Endothelial cell of umbilical vein (primary cell): ENCODE data around the gene EPHA4. TPM values are rescaled to one million over a fixed set of nuclear protein-coding genes. Genes with fewer than 3 reads are reported as not detected.

ENCODE experiments used
- BruUV-seq: library from RNA; stranded (reverse); fragments of 400-500 nt; replicated peaks from 2 replicates; lab custom pipeline; 2021; lab: Mats Ljungman, UMichigan
- CTCF ChIA-PET: fragments of 300-600, 350-600 bp; sonication (Branson Sonifier 250); formaldehyde crosslinking; loops from one replicate; lab custom pipeline; 2021; ENCODE audit warnings: antibody characterized with exemption, inconsistent platforms; lab: Charles Lee
- POLR2A ChIA-PET: fragments of 300-600, 350-600 bp; sonication (Branson Sonifier 250); formaldehyde crosslinking; loops from one replicate; lab custom pipeline; 2021; ENCODE audit warnings: antibody characterized with exemption, inconsistent platforms; lab: Charles Lee
- DNase-seq: peaks from one replicate; pipeline ENCODE4 v3.0.0-alpha.2; 2011; ENCODE audit warnings: low read depth, low spot score
- FAIRE-seq: peaks from 2 replicates; lab custom pipeline; 2011; peaks lifted over from hg19 to GRCh38; lab: Jason Lieb, UNC
- H2AFZ ChIP-seq: 2 replicates; pipeline ENCODE4 v1.6.0; 2012; ENCODE audit warnings: low read depth, low read length, control low read depth, inconsistent platforms
- H3K27ac ChIP-seq: 2 replicates; pipeline ENCODE4 v1.5.1; 2011; ENCODE audit warnings: low read depth, mild to moderate bottlenecking, control low read depth, low read length, moderate library complexity; ENCODE audit not compliant: insufficient read depth
- H3K27me3 ChIP-seq, 2 experiments: 2 replicates each; pipeline versions ENCODE4 v1.6.0 to v1.6.1; 2011; ENCODE audit warnings: low read length in 2 of 2, mixed read lengths in 1 of 2; ENCODE audit not compliant: control insufficient read depth in 2 of 2, insufficient read depth in 2 of 2
- H3K36me3 ChIP-seq, 2 experiments: 2 replicates in 1 of 2; 3 replicates in 1 of 2; pipeline ENCODE4 v1.5.1; 2011; ENCODE audit warnings: low read length in 2 of 2, mild to moderate bottlenecking in 1 of 2, moderate library complexity in 1 of 2; ENCODE audit not compliant: control insufficient read depth in 2 of 2, insufficient read depth in 2 of 2; ENCODE audit errors: extremely low read depth in 1 of 2
- H3K4me1 ChIP-seq: 3 replicates; pipeline ENCODE4 v1.5.1; 2011; ENCODE audit warnings: mild to moderate bottlenecking, low read length; ENCODE audit not compliant: control insufficient read depth, insufficient read depth; ENCODE audit errors: extremely low read depth
- H3K4me2 ChIP-seq: 2 replicates; pipeline ENCODE4 v1.6.1; 2011; ENCODE audit warnings: low read length, control low read depth, mixed read lengths; ENCODE audit not compliant: insufficient read depth
- H3K4me3 ChIP-seq, 3 experiments: fragments of 200-600 bp in 1 of 3; sonication (generic), shearing (Covaris generic) in 1 of 3; replicated peaks in 1 of 3; 2 replicates each; pipeline ENCODE4 v1.5.1; 2011 to 2016; ENCODE audit warnings: control low read depth in 3 of 3, low read length in 3 of 3, mild to moderate bottlenecking in 2 of 3, inconsistent platforms in 1 of 3, low read depth in 1 of 3, moderate library complexity in 1 of 3; ENCODE audit not compliant: insufficient read depth in 1 of 3
- H3K79me2 ChIP-seq: 2 replicates; pipeline ENCODE4 v1.6.0; 2012; ENCODE audit warnings: low read length, inconsistent platforms; ENCODE audit not compliant: control insufficient read depth, insufficient read depth
- H3K9ac ChIP-seq: replicated peaks from 2 replicates; pipeline ENCODE3; 2011; ENCODE audit warnings: low read length, control low read depth; ENCODE audit not compliant: insufficient read depth; ENCODE audit errors: extremely low read depth
- H3K9me1 ChIP-seq: replicated peaks from 3 replicates; pipeline ENCODE4 v1.6.0; 2011; ENCODE audit warnings: mild to moderate bottlenecking, low read length; ENCODE audit not compliant: control insufficient read depth, insufficient read depth; ENCODE audit errors: extremely low read depth
- H3K9me3 ChIP-seq: replicated peaks from 2 replicates; pipeline ENCODE4 v1.5.1; 2012; ENCODE audit warnings: low read length, inconsistent platforms; ENCODE audit not compliant: control insufficient read depth, insufficient read depth
- H4K20me1 ChIP-seq: replicated peaks from 2 replicates; pipeline ENCODE3; 2011; ENCODE audit warnings: mild to moderate bottlenecking, low read length; ENCODE audit not compliant: control insufficient read depth, insufficient read depth; ENCODE audit errors: extremely low read depth
- CTCF ChIP-seq, 2 donors: IDR thresholded peaks; 1 replicate in 1 of 2; 2 replicates in 1 of 2; pipeline ENCODE4 v1.5.1; 2011; ENCODE audit warnings: low read length in 2 of 2, mild to moderate bottlenecking in 2 of 2, moderate library complexity in 2 of 2, control low read depth in 1 of 2, inconsistent platforms in 1 of 2, low read depth in 1 of 2; ENCODE audit not compliant: insufficient read depth in 1 of 2; ENCODE audit errors: extremely low read depth in 1 of 2
- EZH2 ChIP-seq: IDR thresholded peaks from 2 replicates; pipeline ENCODE4 v1.6.1; 2012; ENCODE audit warnings: borderline replicate concordance, low read depth, mild to moderate bottlenecking, moderate library complexity, low read length, inconsistent platforms; ENCODE audit not compliant: severe bottlenecking
- FOS ChIP-seq: IDR thresholded peaks from 2 replicates; pipeline ENCODE4 v1.6.1; 2011; ENCODE audit warnings: mild to moderate bottlenecking, low read length, moderate library complexity, borderline replicate concordance; ENCODE audit not compliant: insufficient read depth
- GATA2 ChIP-seq: IDR thresholded peaks from 2 replicates; pipeline ENCODE4 v1.7.0; 2011; ENCODE audit warnings: low read depth, mild to moderate bottlenecking, moderate library complexity, mixed read lengths, low read length; ENCODE audit not compliant: insufficient read length, insufficient read depth
- JUN ChIP-seq: IDR thresholded peaks from 2 replicates; pipeline ENCODE4 v1.6.1; 2011; ENCODE audit warnings: borderline replicate concordance, low read depth; ENCODE audit not compliant: insufficient read length, insufficient read depth
- MYC ChIP-seq: IDR thresholded peaks from one replicate; pipeline ENCODE4 v1.6.1; 2011; ENCODE audit warnings: mild to moderate bottlenecking, low read depth, low read length
- POLR2A ChIP-seq: IDR thresholded peaks from 2 replicates; pipeline ENCODE4 v1.6.1; 2012; ENCODE audit warnings: low read depth, mild to moderate bottlenecking, control low read depth, low read length
- POLR2AphosphoS5 ChIP-seq: IDR thresholded peaks from 2 replicates; pipeline ENCODE4 v1.6.1; 2012; ENCODE audit warnings: low read depth, mild to moderate bottlenecking, control low read depth, low read length, moderate library complexity; ENCODE audit not compliant: insufficient read depth
- dilution Hi-C: fragments of 300-500 bp; cut with MboI; formaldehyde crosslinking; loops from one replicate; pipeline ENCODE4 v1.15.0; 2019; ENCODE audit warnings: low sequenced_read_pairs; ENCODE audit not compliant: extremely low pct_ligation_motif_present
- intact Hi-C: fragments of 100-400 bp; cut with micrococcal nuclease; formaldehyde crosslinking; loops from one replicate; pipeline ENCODE4 v1.10.0; 2022
- polyA plus RNA-seq, 4 experiments: library from polyadenylated mRNA; depleted of rRNA in 3 of 4; stranded (reverse) in 3 of 4; unstranded in 1 of 4; fragments of >200 nt; gene quantifications; 2 replicates each; pipeline versions ENCODE4 v1.2.1 to v1.2.3, GENCODE V29; 2011 to 2012; ENCODE audit warnings: missing spikeins in 1 of 4
- total RNA-seq: library from RNA; stranded (reverse); gene quantifications from 2 replicates; pipeline ENCODE4 v1.2.3, GENCODE V29; 2021
- TF ChIP-seq, protein P1 (sequence below): IDR thresholded peaks from 2 replicates; pipeline ENCODE4 v1.6.1; 2011; ENCODE audit not compliant: insufficient read depth, insufficient read length

The EPHA4 gene
- total and polyA plus RNA-seq, 2 donors (not counting 3 experiments of a cell fraction or from before 2014, with no cell fraction given): 11.9 to 19.8 TPM

DNA sequence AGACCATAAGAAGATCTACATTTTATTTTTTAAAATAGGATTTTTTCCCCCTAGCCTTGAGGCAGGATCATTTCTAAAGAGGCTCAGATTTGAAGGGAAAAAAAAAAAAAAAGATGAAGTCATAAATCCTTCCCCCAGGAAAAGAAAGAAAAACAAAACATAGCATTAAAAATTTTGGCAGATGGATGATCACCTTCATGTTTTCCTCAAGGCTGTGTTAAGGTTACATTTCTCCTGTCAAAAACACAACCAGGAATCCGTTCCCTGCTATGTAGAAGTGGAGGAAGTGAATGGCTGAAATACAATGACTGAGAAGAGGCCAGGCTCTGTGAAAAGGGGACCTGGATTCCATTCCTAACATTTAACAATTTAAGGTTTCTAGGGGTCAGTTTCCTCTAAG is 56.2 kb downstream of the EPHA4 start:
- POLR2A ChIA-PET: no interaction called here
- no peaks in the 10 kb centered on the region for H3K9me3 ChIP-seq
- no peaks in the 10 kb centered on the region for H3K36me3 ChIP-seq
- CTCF ChIA-PET: no interaction called here
- dilution Hi-C loops: no loop called here
- no peak overlapping the region for H3K9ac ChIP-seq
- H3K4me1 ChIP-seq: peaks cover 29% of the 10 kb centered on the region
- no peaks in the 10 kb centered on the region for H3K79me2 ChIP-seq
- H3K9me1 ChIP-seq: no peaks in the 10 kb centered on the region
- BruUV-seq: no TSS peak
- H4K20me1 ChIP-seq: no peaks in the 10 kb centered on the region
- no peak for FAIRE-seq
- no peak overlapping the region for H3K27ac ChIP-seq
- no peak overlapping the region for H3K4me3 ChIP-seq
- intact Hi-C loops: loop anchor here (5.0 kb wide), 1 partner anchor 74 kb away; no protein-coding TSS in a partner anchor
- peak; percentile 19 for DNase-seq
- no peak overlapping the region for H2AFZ ChIP-seq
- no peak overlapping the region for H3K4me2 ChIP-seq
- TF ChIP-seq EZH2 (no peak), GATA2 (no peak), CTCF (IDR thresholded peaks at IDR 0.05; ENCODE audit: extremely low read depth in 1 of 2, insufficient read depth in 1 of 2, low read depth in 1 of 2, low read length in 2 of 2) (no peak), POLR2A (no peak), FOS (no peak), JUN (no peak), MYC (no peak), POLR2AphosphoS5 (no peak)
- TF ChIP-seq, protein P1, sequence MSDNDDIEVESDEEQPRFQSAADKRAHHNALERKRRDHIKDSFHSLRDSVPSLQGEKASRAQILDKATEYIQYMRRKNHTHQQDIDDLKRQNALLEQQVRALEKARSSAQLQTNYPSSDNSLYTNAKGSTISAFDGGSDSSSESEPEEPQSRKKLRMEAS: no peak
- no peaks in the 10 kb centered on the region for H3K27me3 ChIP-seq
